Suprapubic skin (tissue), 4 donors: ENCODE data around the gene PHTF2. TPM values are rescaled to one million over a fixed set of nuclear protein-coding genes. Genes with fewer than 3 reads are reported as not detected.

Source experiments
- DNase-seq, 2 donors: peaks; one replicate each; pipeline ENCODE4 v3.0.0-alpha.2; 2019; ENCODE audit warnings: low spot score in 2 of 2
- H3K27ac ChIP-seq: fragments of 200-600 bp; sonication (generic); one replicate; pipeline ENCODE4 v1.5.1; 2019
- H3K27me3 ChIP-seq: fragments of 200-600 bp; sonication (generic); one replicate; pipeline ENCODE4 v1.5.1; 2019
- H3K36me3 ChIP-seq: fragments of 200-600 bp; sonication (generic); one replicate; pipeline ENCODE4 v1.5.1; 2019
- H3K4me1 ChIP-seq: fragments of 200-600 bp; sonication (generic); one replicate; pipeline ENCODE4 v1.5.1; 2019
- H3K4me3 ChIP-seq: fragments of 200-600 bp; sonication (generic); one replicate; pipeline ENCODE4 v1.5.1; 2019; ENCODE audit warnings: mild to moderate bottlenecking
- H3K9me3 ChIP-seq: fragments of 200-600 bp; sonication (generic); one replicate; pipeline ENCODE4 v1.5.1; 2019
- CTCF ChIP-seq, 2 donors: fragments of 200-600 bp in 1 of 2; fragments of 450-650 bp in 1 of 2; sonication (generic) in 1 of 2; IDR thresholded peaks; one replicate each; pipeline ENCODE4 v1.5.1; 2016 to 2019; ENCODE audit warnings: antibody characterized with exemption in 2 of 2, mild to moderate bottlenecking in 1 of 2, moderate library complexity in 1 of 2
- EP300 ChIP-seq: sonication (generic); formaldehyde crosslinking; IDR thresholded peaks from one replicate; pipeline ENCODE4 v1.6.1; 2017; ENCODE audit warnings: antibody characterized with exemption
- POLR2A ChIP-seq, 2 donors: fragments of 450-650 bp; IDR thresholded peaks; one replicate each; pipeline ENCODE4 v1.6.1; 2017; ENCODE audit warnings: antibody characterized with exemption in 2 of 2, mild to moderate bottlenecking in 2 of 2, moderate library complexity in 2 of 2
- POLR2AphosphoS5 ChIP-seq, 3 donors: sonication (generic); formaldehyde crosslinking; IDR thresholded peaks; one replicate each; pipeline ENCODE4 v1.6.1; 2017; ENCODE audit warnings: antibody characterized with exemption in 3 of 3
- WGBS: methylation state at CpG from one replicate; pipeline ENCODE4 v1.1.5; 2018; 5-methylcytosine and 5-hydroxymethylcytosine counted together
- total RNA-seq, 4 donors: library from RNA; depleted of rRNA; stranded (reverse); fragments of >200 nt; gene quantifications; one replicate each; pipeline ENCODE4 v1.1.0, GENCODE V29; 2016

Gene PHTF2
- total RNA-seq, 4 donors from 2014 or later, result 9.6 to 33.7 (median 15.7) TPM

- DNase-seq, result no peak
- WGBS, result 58% methylated on average over 4 of the region's 4 CpGs
- TF ChIP-seq CTCF (IDR thresholded peaks at IDR 0.05), result no peak
- TF ChIP-seq POLR2A (IDR thresholded peaks at IDR 0.05), result no peak
- no peak for TF ChIP-seq POLR2AphosphoS5 (IDR thresholded peaks at IDR 0.05)
- TF ChIP-seq EP300, result no peak
- Histone ChIP-seq H3K27me3 (no peaks in the 10 kb centered on the region), H3K4me1 (peaks cover 27% of the 10 kb centered on the region), H3K36me3 (peaks cover 1% of the 10 kb centered on the region), H3K27ac (no peak overlapping the region), H3K4me3 (peak overlapping the region; percentile 92), H3K9me3 (no peaks in the 10 kb centered on the region)
Measured at GRCh38 chr7:77800158-77800557, 1.6 kb downstream of the PHTF2 start.

- WGBS, result 90% methylated on average over 2 of the region's 2 CpGs
- Histone ChIP-seq H3K36me3 (no peaks in the 10 kb centered on the region), H3K4me1 (peaks cover 27% of the 10 kb centered on the region), H3K27me3 (no peaks in the 10 kb centered on the region), H3K4me3 (no peak overlapping the region), H3K27ac (no peak overlapping the region), H3K9me3 (no peaks in the 10 kb centered on the region)
- no peak for DNase-seq
- TF ChIP-seq CTCF (IDR thresholded peaks at IDR 0.05) (no peak), POLR2A (IDR thresholded peaks at IDR 0.05) (no peak), POLR2AphosphoS5 (IDR thresholded peaks at IDR 0.05) (no peak), EP300 (no peak)
Measured at GRCh38 chr7:77800730-77801129, 2.2 kb downstream of the PHTF2 start.

- Histone ChIP-seq H3K36me3 (no peaks in the 10 kb centered on the region), H3K27me3 (no peaks in the 10 kb centered on the region), H3K4me1 (peaks cover 14% of the 10 kb centered on the region), H3K9me3 (no peaks in the 10 kb centered on the region), H3K4me3 (no peak overlapping the region), H3K27ac (no peak overlapping the region)
- no peak for TF ChIP-seq POLR2A (IDR thresholded peaks at IDR 0.05)
- no peak for TF ChIP-seq POLR2AphosphoS5 (IDR thresholded peaks at IDR 0.05)
- TF ChIP-seq EP300, result no peak
- no peak for TF ChIP-seq CTCF (IDR thresholded peaks at IDR 0.05)
- DNase-seq, result no peak
- 82% methylated on average over 2 of the region's 2 CpGs for WGBS
Measured at GRCh38 chr7:77802557-77803405, 4.2 kb downstream of the PHTF2 start.

- DNase-seq, result no peak
- 97% methylated on average over 2 of the region's 2 CpGs for WGBS
- Histone ChIP-seq H3K4me1 (peaks cover 3% of the 10 kb centered on the region), H3K27me3 (no peaks in the 10 kb centered on the region), H3K27ac (no peak overlapping the region), H3K4me3 (no peak overlapping the region), H3K36me3 (no peaks in the 10 kb centered on the region), H3K9me3 (peaks cover 6% of the 10 kb centered on the region)
- TF ChIP-seq EP300 (no peak), CTCF (IDR thresholded peaks at IDR 0.05) (no peak), POLR2A (IDR thresholded peaks at IDR 0.05) (no peak), POLR2AphosphoS5 (IDR thresholded peaks at IDR 0.05) (no peak)
Measured at GRCh38 chr7:77806425-77806824, 7.9 kb downstream of the PHTF2 start.

GRCh38 chr7:77808517-77808916 lies 9.9 kb downstream of the PHTF2 start:
- Histone ChIP-seq H3K4me1 (no peaks in the 10 kb centered on the region), H3K27me3 (no peaks in the 10 kb centered on the region), H3K9me3 (peaks cover 6% of the 10 kb centered on the region), H3K27ac (no peak overlapping the region), H3K36me3 (no peaks in the 10 kb centered on the region), H3K4me3 (no peak overlapping the region)
- 94% methylated on average over 1 of the region's 1 CpG for WGBS
- TF ChIP-seq POLR2AphosphoS5 (IDR thresholded peaks at IDR 0.05) (no peak), EP300 (no peak), POLR2A (IDR thresholded peaks at IDR 0.05) (no peak), CTCF (IDR thresholded peaks at IDR 0.05) (no peak)
- no peak for DNase-seq
